Stimulated activated CD4-positive, alpha-beta T cell treated with anti-CD3 and anti-CD28 coated beads, Interleukin-4, amount 100 ng/mL, for 24 hours (primary cell): ENCODE measurements around the gene NCOA1.
"Not testable (repeated sequence)": the region's sequence is repeated elsewhere in the genome, so short reads cannot be mapped to it uniquely, and the experiment has no call there.

Experiments
- DNase-seq: peaks from one replicate; pipeline ENCODE4 v3.0.0-alpha.2; 2020

The NCOA1 gene

DNA sequence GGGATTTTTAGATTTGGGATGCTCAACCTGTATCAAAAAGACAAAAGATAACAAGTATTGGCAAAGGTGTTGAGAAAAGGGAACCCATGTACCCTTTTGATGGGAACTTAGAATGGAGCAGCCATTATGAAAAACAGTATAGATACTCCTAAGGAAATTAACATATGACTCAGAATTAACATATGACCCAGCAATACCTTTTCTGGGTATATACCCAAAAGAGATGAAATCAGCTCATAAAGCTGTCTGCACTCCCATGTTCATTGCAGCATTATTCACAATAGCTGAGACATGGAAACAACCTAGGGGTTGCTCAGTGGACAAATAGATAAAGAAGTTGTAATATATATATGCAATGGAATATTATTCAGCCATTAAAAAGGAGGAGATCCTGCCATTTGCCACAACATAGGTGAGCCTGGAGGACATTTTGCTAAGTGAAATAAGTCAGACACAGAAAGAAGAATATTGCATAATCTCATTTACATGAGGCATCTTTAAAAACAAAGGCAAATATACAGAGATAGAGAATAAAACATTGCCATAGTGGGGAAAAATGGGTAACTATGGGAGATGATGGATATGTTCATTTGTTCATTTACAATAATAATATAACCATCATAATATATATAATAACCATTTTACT lies 160.1 kb downstream of the NCOA1 start:
- no peak for DNase-seq

- no peak for DNase-seq
Observed at GRCh38 chr2:24651643-24652003, 160.6 kb downstream of the NCOA1 start.

DNA sequence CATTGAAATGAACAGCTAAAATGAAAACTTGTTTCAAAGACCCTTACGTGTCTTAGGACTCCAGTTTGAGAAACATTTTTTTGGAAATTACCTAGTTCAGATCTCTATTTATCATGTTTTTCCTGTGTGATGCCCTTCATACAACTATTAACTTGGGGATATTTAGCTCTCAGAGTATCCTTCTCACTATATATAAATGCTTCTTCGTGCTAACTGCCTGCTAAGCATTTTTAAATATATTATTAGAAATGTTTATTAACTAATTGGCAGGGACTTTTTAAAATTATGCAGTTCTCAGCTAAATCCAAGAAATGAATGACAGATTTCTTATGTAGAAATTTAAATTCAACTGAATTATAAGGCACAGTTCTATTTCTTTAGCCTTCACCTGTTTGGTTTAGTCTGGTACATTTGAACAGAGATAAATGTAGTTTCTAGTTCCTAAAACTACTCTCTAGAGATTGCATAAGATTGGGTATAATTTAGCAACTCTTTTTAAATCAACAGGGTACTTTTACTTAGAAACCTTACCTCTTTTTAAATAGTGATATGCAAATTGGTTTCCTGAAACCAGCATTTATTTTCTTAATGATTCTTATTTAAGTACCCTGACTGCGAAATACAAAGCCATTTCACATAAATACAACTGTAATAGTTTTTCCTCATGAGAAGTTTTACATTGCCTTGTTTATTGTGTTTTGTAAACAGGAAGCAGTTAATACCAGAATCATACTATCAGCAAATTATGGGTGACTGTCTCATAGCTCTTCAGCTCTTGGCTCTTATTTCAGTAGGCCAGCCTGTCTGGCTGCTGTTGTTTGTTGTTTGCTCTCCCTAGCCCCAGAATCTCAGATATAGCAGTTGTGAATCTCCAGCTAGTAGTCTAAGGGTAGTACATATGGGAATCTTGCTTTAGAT lies 161.5 kb downstream of the NCOA1 start:
- no peak for DNase-seq

GRCh38 chr2:24657818-24658217 lies 166.8 kb downstream of the NCOA1 start:
- no peak for DNase-seq

- DNase-seq, result no peak
Observed at GRCh38 chr2:24658531-24659202, 167.6 kb downstream of the NCOA1 start.

GRCh38 chr2:24659862-24660261 lies 168.8 kb downstream of the NCOA1 start:
- no peak for DNase-seq

GRCh38 chr2:24667542-24667941 lies 176.5 kb downstream of the NCOA1 start:
- DNase-seq, result no peak

- no peak for DNase-seq
Observed at GRCh38 chr2:24671230-24671629, 180.2 kb downstream of the NCOA1 start.

DNA sequence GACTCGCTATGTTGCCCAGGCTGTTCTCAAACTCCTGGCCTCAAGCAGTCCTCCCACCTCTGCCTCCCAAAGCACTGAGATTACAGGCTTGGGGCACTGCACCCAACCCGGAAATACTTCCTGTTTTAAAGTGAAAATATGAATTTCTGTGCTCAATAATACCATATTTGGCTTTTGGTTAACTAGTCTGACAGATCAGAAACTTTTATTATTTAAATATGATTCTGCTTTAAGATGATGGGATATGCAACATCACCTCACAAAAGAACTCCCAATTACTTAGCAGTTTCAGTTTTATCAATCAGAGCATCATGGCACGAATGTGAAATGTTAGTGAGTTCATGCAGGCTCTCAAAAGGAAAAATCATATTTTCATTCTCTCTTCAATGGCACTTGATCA lies 181.5 kb downstream of the NCOA1 start:
- no peak for DNase-seq

DNA sequence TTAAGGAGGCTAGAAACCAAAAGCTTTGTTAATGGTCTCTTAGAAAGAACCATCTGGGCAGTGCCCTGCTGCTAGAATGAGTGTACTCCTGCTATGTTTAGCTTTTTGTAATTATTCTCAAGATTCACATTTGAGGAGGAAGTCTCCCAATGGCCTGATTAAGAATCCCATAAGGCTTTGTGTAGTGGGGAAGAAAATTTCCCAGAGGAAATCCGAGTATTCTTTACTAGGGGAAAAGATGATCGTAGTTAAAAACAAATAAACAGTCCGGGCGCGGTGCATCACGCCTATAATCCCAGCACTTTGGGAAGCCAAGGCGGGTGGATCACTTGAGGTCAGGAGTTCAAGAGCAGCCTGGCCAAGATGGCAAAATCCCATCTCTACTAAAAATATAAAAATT lies 184.3 kb downstream of the NCOA1 start:
- DNase-seq, result no peak

GRCh38 chr2:24676493-24676892 lies 185.4 kb downstream of the NCOA1 start:
- DNase-seq, result no peak

- DNase-seq, result not testable (repeated sequence)
Observed at GRCh38 chr2:24678066-24678465, 187.0 kb downstream of the NCOA1 start.

DNA sequence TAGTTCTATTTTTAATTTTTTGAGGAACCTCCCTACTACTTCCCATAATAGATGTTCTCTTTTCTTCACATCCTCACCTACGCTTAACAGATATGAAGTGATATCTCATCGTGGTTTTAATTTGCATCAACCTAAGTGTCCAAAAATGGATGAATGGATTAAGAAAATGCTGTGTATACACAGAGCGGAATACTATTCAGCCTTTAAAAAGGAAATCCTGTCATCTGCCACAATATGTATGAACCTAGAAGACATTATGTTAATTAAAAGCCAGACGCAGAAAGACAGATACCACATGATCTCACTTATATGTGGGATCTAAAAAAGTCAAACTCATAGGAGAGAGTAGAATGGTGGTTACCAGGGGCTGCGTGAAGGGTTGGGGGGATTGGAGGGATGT lies 189.1 kb downstream of the NCOA1 start:
- no peak for DNase-seq

DNA sequence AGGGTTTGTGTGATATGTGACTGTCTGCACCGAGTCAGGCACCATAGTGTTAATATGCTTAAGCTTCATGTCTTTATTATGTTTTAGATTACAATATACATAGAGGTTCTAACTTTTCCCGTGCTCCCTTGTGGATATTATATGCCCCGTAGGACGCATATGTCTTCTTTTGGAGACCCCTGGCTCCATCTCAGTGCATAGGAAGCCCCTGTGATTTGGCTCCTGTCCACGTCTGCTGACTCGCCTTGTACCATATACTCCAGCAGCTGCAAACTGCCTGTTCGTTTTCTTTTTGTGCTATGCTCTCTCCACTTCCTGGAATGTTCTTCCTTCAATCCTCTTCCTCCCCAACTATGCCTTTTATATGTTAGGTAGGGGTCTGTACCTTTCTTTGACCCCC lies 191.2 kb downstream of the NCOA1 start:
- no peak for DNase-seq

GRCh38 chr2:24683408-24683807 lies 192.4 kb downstream of the NCOA1 start:
- no peak for DNase-seq

- no peak for DNase-seq
Observed at GRCh38 chr2:24690524-24690923, 199.5 kb downstream of the NCOA1 start.

- DNase-seq, result no peak
Observed at GRCh38 chr2:24691806-24692205, 200.8 kb downstream of the NCOA1 start.

DNA sequence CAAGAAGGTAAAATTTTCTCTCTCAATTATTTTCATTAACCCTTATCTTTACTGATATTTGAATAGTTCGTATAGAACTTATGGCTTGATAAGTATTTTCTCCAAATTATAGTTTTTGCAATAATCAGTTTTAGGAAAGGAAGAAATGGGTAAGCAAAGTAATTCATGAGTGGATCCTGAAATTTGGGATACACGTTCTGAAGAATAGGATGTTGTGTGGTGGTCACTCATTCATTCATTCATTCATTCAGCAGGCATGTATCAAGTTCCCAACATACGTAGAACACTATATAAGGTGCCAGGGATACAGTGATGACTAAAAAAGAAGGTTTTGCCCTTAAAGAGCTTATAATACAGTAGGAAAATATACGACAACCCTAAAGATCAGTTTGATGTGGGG lies 206.7 kb downstream of the NCOA1 start:
- no peak for DNase-seq

GRCh38 chr2:24702800-24703199 lies 211.7 kb downstream of the NCOA1 start:
- no peak for DNase-seq

GRCh38 chr2:24704692-24705091 lies 213.6 kb downstream of the NCOA1 start:
- DNase-seq, result no peak

GRCh38 chr2:24707143-24707542 lies 216.1 kb downstream of the NCOA1 start:
- DNase-seq, result no peak

DNA sequence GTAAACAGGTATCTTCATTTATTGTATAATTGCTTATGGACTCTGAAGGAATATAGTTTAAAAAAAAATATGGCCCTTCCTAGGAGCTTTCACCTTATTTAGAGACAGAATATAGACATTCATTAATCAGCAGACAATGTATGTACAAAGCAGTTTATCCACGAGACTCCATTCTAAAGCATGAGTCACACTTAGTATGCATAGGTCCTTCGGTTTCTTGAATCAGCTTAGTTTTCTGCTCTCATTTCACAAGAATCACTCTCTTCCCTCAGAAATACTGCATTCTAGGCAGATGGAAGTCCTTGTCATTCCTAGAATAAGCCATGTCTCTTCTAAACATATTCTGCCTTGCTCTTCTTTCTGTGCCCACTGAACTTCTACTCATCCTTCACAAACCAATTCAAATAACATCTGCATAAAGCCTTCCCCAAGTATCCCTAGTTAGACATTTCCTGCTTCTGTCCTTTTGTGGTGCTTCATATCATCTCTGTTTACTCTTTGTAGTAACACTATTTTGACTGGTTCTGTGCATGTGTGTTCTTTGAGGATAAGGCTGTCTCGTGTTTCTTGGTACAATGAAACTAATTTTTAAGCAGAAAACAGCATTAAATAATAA lies 217.6 kb downstream of the NCOA1 start:
- no peak for DNase-seq

DNA sequence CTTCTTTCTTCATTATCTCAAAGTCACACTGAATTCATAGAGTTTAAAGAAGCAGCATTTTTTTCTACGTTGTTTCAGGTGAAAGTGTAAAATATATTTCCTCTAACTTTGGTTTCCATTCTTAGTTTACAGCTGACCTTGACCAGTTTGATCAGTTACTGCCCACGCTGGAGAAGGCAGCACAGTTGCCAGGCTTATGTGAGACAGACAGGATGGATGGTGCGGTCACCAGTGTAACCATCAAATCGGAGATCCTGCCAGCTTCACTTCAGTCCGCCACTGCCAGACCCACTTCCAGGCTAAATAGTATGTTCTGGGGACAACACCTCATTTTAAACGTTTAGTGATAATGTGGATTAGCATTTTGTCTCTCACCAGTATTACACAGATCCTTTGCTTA lies 219.8 kb downstream of the NCOA1 start:
- no peak for DNase-seq

DNA sequence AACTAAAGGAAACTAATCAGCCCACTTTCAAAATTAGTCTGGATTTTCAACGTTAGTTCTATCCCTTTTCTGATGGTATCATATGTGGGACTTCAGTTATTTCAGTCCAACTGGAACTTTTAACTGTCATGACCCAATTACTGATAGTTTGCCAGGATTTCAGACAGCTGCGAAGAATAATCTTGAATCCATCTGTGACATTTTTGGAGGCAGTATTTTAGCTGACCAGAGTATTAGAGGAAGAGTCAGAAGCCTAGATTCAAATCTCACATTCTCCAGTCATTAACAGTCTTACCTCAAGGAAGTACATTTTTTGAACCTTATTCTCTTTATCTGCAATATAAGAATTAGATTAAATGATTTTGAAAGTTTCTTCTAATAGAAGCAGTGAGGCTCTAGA lies 220.8 kb downstream of the NCOA1 start:
- DNase-seq, result no peak
